Ishikawa (cell line): Measurements from ENCODE around the gene SYCP2.

ENCODE experiments used
- CEBPB ChIP-seq: IDR thresholded peaks from 2 replicates; pipeline ENCODE4 v1.6.1; 2012
- CREB1 ChIP-seq: IDR thresholded peaks from 2 replicates; pipeline ENCODE4 v1.6.1; 2012; ENCODE audit warnings: low read depth
- EGR1 ChIP-seq: IDR thresholded peaks from 2 replicates; pipeline ENCODE4 v1.6.1; 2012
- EP300 ChIP-seq: IDR thresholded peaks from 2 replicates; pipeline ENCODE4 v1.6.1; 2012; ENCODE audit warnings: borderline replicate concordance
- FOXM1 ChIP-seq: IDR thresholded peaks from 2 replicates; pipeline ENCODE4 v1.6.1; 2012; ENCODE audit warnings: low read depth, borderline replicate concordance
- NFIC ChIP-seq: IDR thresholded peaks from 2 replicates; pipeline ENCODE4 v1.6.1; 2012
- RAD21 ChIP-seq: IDR thresholded peaks from 2 replicates; pipeline ENCODE4 v1.6.1; 2012; ENCODE audit warnings: low read depth
- TAF1 ChIP-seq: IDR thresholded peaks from 2 replicates; pipeline ENCODE4 v1.6.1; 2012; ENCODE audit warnings: low read depth, mild to moderate bottlenecking
- TCF12 ChIP-seq: IDR thresholded peaks from 2 replicates; pipeline ENCODE4 v1.6.1; 2012; ENCODE audit warnings: low read depth
- TEAD4 ChIP-seq: IDR thresholded peaks from 2 replicates; pipeline ENCODE4 v1.6.1; 2012
- YY1 ChIP-seq: IDR thresholded peaks from 2 replicates; pipeline ENCODE4 v1.6.1; 2012; ENCODE audit warnings: low read depth
- ZBTB7A ChIP-seq: IDR thresholded peaks from 2 replicates; pipeline ENCODE4 v1.6.1; 2012; ENCODE audit warnings: low read depth
- TF ChIP-seq, protein P1 (sequence below): IDR thresholded peaks from 2 replicates; pipeline ENCODE4 v1.6.1; 2012
- TF ChIP-seq, protein P2 (sequence below): IDR thresholded peaks from 2 replicates; pipeline ENCODE4 v1.6.1; 2012
- TF ChIP-seq, protein P3 (sequence below): IDR thresholded peaks from 2 replicates; pipeline ENCODE4 v1.6.1; 2012; ENCODE audit warnings: low read depth, mild to moderate bottlenecking

The SYCP2 gene

DNA sequence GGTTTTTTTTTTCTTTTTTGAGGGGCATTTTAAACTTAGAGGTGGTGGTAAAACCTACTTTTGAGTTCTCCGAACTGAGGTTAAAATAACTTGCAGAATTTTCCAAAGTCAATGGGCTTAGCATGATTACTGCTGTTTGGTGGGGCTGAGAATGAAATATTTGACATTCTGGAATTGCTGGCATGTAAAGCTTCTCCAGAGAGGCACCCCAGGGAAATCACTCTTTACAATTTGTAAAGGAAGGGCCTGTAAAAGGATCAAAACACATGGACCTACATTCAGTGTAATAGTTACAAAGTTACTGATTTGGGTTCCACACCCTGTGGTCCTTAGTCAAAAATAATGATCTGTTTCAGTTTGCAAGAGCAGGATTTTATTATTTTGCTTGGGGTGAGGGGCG, 12.3 kb upstream of the SYCP2 start:
- no peak for TF ChIP-seq CEBPB
- no peak for TF ChIP-seq CREB1
- no peak for TF ChIP-seq RAD21
- TF ChIP-seq ZBTB7A: no peak
- TF ChIP-seq NFIC: no peak
- TF ChIP-seq TAF1: no peak
- TF ChIP-seq, protein P1, sequence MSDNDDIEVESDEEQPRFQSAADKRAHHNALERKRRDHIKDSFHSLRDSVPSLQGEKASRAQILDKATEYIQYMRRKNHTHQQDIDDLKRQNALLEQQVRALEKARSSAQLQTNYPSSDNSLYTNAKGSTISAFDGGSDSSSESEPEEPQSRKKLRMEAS: no peak
- TF ChIP-seq EP300: no peak
- no peak for TF ChIP-seq YY1
- TF ChIP-seq TEAD4: no peak
- TF ChIP-seq TCF12: no peak
- TF ChIP-seq, protein P2, sequence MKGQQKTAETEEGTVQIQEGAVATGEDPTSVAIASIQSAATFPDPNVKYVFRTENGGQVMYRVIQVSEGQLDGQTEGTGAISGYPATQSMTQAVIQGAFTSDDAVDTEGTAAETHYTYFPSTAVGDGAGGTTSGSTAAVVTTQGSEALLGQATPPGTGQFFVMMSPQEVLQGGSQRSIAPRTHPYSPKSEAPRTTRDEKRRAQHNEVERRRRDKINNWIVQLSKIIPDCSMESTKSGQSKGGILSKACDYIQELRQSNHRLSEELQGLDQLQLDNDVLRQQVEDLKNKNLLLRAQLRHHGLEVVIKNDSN: no peak
- TF ChIP-seq, protein P3, sequence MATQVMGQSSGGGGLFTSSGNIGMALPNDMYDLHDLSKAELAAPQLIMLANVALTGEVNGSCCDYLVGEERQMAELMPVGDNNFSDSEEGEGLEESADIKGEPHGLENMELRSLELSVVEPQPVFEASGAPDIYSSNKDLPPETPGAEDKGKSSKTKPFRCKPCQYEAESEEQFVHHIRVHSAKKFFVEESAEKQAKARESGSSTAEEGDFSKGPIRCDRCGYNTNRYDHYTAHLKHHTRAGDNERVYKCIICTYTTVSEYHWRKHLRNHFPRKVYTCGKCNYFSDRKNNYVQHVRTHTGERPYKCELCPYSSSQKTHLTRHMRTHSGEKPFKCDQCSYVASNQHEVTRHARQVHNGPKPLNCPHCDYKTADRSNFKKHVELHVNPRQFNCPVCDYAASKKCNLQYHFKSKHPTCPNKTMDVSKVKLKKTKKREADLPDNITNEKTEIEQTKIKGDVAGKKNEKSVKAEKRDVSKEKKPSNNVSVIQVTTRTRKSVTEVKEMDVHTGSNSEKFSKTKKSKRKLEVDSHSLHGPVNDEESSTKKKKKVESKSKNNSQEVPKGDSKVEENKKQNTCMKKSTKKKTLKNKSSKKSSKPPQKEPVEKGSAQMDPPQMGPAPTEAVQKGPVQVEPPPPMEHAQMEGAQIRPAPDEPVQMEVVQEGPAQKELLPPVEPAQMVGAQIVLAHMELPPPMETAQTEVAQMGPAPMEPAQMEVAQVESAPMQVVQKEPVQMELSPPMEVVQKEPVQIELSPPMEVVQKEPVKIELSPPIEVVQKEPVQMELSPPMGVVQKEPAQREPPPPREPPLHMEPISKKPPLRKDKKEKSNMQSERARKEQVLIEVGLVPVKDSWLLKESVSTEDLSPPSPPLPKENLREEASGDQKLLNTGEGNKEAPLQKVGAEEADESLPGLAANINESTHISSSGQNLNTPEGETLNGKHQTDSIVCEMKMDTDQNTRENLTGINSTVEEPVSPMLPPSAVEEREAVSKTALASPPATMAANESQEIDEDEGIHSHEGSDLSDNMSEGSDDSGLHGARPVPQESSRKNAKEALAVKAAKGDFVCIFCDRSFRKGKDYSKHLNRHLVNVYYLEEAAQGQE: no peak
- TF ChIP-seq EGR1: no peak
- no peak for TF ChIP-seq FOXM1

DNA sequence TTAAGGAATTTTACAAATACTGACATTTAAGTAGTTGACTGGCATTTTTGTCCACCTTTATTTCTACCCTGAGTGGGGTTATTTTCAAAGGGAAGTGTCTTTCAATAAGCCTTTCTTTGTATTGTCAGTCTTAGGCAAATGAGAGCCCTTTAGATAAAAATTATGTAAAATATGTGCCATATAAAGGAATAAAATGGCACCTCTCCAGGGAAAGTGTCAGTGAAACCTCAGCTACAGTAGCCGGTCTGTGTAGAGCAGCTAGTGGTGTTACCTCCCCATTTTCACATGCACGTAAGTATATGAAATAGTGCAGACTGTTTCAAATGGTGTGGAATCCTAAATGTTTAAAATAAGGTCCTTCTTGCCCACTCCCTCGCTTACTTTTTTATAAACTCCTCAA, 11.7 kb upstream of the SYCP2 start:
- TF ChIP-seq, protein P3: no peak
- TF ChIP-seq TCF12 (no peak), TEAD4 (no peak)

DNA sequence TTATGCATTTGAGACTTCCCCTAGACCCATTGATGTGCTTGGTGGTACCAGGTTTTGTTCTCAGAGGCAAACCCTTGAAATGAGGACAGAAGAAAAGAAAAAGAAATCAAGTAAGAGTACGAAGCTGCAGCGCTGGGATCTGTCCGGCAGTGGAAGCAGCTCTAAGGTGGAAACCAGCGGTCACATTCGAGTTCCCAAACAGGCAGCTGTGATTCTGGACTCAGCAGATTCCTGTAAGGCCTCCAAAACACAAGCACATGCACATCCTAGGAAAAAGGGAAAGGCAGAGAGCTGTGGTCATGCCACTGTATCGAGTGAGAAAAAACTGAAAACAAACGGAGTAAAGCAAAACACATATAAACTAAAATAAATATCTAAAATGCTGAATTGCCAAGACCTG, 11.3 kb upstream of the SYCP2 start:
- no peak for TF ChIP-seq TEAD4
- TF ChIP-seq, protein P3: no peak

DNA sequence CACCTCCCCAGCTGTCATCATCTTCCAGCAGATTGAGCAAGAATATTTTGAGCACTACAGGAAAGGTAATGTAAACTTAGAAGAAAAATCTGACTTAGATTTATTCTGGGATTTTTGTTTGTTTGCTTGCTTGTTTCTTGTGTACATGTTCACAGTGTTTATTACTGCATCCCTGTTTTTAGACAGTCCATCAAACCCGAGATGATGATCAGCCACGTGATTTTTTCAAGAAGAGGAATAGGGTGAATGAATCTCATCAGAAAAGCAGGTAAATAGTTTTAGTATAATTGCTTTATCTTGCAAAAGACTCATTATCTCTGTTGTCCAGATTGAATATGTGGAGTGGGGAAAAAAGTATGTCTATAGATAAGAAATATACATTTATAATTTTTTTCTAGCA, 8.8 kb upstream of the SYCP2 start:
- TF ChIP-seq EGR1 (no peak), CEBPB (no peak), CREB1 (no peak), TEAD4 (no peak), YY1 (no peak), TCF12 (no peak), TAF1 (no peak), EP300 (no peak), ZBTB7A (no peak), FOXM1 (no peak), RAD21 (no peak), NFIC (no peak)
- TF ChIP-seq, protein P2: no peak
- TF ChIP-seq, protein P1: no peak
- TF ChIP-seq, protein P3: no peak
